Measurements from ENCODE around the gene LGALS4.

DNA sequence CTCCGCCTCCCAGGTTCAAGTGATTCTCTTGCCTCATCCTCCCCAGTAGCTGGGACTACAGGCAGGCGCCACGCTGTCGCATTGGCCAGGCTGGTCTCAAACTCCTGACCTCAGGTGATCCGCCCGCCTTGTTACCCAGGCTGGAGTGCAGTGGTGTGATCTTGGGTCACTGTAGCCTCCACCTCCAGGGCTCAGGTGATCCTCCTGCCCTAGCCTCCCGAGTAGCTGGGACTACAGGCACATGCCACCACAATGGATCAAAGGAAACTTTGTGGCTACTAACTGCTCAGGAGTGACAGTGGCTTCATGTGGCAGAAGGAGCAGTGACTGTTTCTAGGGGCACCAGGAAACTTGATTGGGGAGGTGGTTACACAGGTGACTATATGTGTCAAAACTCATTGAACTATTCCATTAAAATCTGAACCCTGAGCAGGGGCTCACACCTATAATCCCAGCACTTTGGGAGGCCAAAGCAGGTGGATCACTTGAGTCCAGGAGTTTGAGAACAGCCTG is 27.5 kb downstream of the LGALS4 start:
- TF ChIP-seq, protein P1, sequence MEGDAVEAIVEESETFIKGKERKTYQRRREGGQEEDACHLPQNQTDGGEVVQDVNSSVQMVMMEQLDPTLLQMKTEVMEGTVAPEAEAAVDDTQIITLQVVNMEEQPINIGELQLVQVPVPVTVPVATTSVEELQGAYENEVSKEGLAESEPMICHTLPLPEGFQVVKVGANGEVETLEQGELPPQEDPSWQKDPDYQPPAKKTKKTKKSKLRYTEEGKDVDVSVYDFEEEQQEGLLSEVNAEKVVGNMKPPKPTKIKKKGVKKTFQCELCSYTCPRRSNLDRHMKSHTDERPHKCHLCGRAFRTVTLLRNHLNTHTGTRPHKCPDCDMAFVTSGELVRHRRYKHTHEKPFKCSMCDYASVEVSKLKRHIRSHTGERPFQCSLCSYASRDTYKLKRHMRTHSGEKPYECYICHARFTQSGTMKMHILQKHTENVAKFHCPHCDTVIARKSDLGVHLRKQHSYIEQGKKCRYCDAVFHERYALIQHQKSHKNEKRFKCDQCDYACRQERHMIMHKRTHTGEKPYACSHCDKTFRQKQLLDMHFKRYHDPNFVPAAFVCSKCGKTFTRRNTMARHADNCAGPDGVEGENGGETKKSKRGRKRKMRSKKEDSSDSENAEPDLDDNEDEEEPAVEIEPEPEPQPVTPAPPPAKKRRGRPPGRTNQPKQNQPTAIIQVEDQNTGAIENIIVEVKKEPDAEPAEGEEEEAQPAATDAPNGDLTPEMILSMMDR (IDR thresholded peaks at IDR 0.05) = no peak
- no peak for TF ChIP-seq POLR2A (IDR thresholded peaks at IDR 0.05)
